PC-9 (cell line): ENCODE data around the gene MSS51. TPM values are rescaled to one million over a fixed set of nuclear protein-coding genes. Genes with fewer than 3 reads are reported as not detected.

ENCODE experiments used
- BruUV-seq: library from RNA; stranded (reverse); fragments of 400-500 nt; replicated peaks from 2 replicates; lab custom pipeline; 2021; lab: Mats Ljungman, UMichigan
- CTCF ChIA-PET: fragments of 300-600 bp; sonication (Branson Sonifier 250); formaldehyde crosslinking; loops from one replicate; lab custom pipeline; 2022; ENCODE audit warnings: antibody characterized with exemption; lab: Charles Lee
- POLR2A ChIA-PET: fragments of 300-600 bp; sonication (Branson Sonifier 250); formaldehyde crosslinking; loops from one replicate; lab custom pipeline; 2022; ENCODE audit warnings: antibody characterized with exemption; ENCODE audit not compliant: unreplicated experiment; lab: Charles Lee
- DNase-seq, 2 experiments: peaks; one replicate each; pipeline versions ENCODE4 v3.0.0 to v3.0.0-alpha.2; 2015 to 2022; ENCODE audit warnings: mixed read lengths in 1 of 2
- H2AFZ ChIP-seq: fragments of 200-600 bp; sonication (generic); 2 replicates; pipeline ENCODE4 v1.8.1; 2017; ENCODE audit warnings: antibody characterized with exemption
- H3F3A ChIP-seq: fragments of 200-600 bp; sonication (generic); 2 replicates; pipeline ENCODE4 v1.8.1; 2017; ENCODE audit warnings: antibody characterized with exemption, mild to moderate bottlenecking, low read depth; ENCODE audit not compliant: insufficient read depth
- H3K27ac ChIP-seq: fragments of 200-600 bp; sonication (generic); 2 replicates; pipeline ENCODE4 v1.6.1; 2016; ENCODE audit warnings: mixed run types
- H3K27me3 ChIP-seq: fragments of 200-600 bp; sonication (generic); 2 replicates; pipeline ENCODE4 v1.6.1; 2016; ENCODE audit warnings: low read depth, mixed run types; ENCODE audit not compliant: insufficient read depth
- H3K36me3 ChIP-seq: fragments of 200-600 bp; sonication (generic); 2 replicates; pipeline ENCODE4 v1.6.1; 2016; ENCODE audit warnings: low read depth, mixed run types
- H3K4me1 ChIP-seq: fragments of 200-600 bp; sonication (generic); replicated peaks from 2 replicates; pipeline ENCODE4 v1.6.1; 2016; ENCODE audit warnings: mixed run types; ENCODE audit not compliant: insufficient read depth
- H3K4me2 ChIP-seq: fragments of 200-600 bp; sonication (generic); 2 replicates; pipeline ENCODE4 v1.6.1; 2017; ENCODE audit warnings: mixed run types
- H3K4me3 ChIP-seq: fragments of 200-600 bp; sonication (generic); 2 replicates; pipeline ENCODE4 v1.6.1; 2016; ENCODE audit warnings: mixed run types
- H3K79me2 ChIP-seq: fragments of 200-600 bp; sonication (generic); 2 replicates; pipeline ENCODE4 v1.6.1; 2017; ENCODE audit warnings: low read depth, mixed run types
- H3K9me2 ChIP-seq: fragments of 200-600 bp; sonication (generic); 2 replicates; pipeline ENCODE4 v1.8.1; 2017; ENCODE audit warnings: mild to moderate bottlenecking; ENCODE audit not compliant: insufficient read depth
- H3K9me3 ChIP-seq: fragments of 200-600 bp; sonication (generic); 2 replicates; pipeline ENCODE4 v1.8.1; 2016; ENCODE audit warnings: low read depth; ENCODE audit not compliant: insufficient read depth
- H4K20me1 ChIP-seq: fragments of 200-600 bp; sonication (generic); 2 replicates; pipeline ENCODE4 v1.8.1; 2017; ENCODE audit not compliant: insufficient read depth
- CTCF ChIP-seq: fragments of 200-600 bp; sonication (generic); conservative IDR thresholded peaks from 2 replicates; pipeline ENCODE4 v1.6.1; 2017; ENCODE audit warnings: mixed run types, antibody characterized with exemption, mild to moderate bottlenecking, moderate library complexity
- EZH2 ChIP-seq: fragments of 200-600 bp; sonication (generic); IDR thresholded peaks from 2 replicates; pipeline ENCODE4 v1.8.0; 2017; ENCODE audit warnings: antibody characterized with exemption, low read depth
- intact Hi-C: fragments of 100-400 bp; cut with micrococcal nuclease; formaldehyde crosslinking; loops from one replicate; pipeline ENCODE4 v1.10.0; 2022; ENCODE audit not compliant: unreplicated experiment
- total RNA-seq: library from RNA; stranded (reverse); gene quantifications from 2 replicates; pipeline ENCODE4 v1.2.3, GENCODE V29; 2021

The MSS51 gene
- total RNA-seq, 1 experiment from 2014 or later, result 2.4 TPM

GRCh38 chr10:73423309-73423708 lies 10.1 kb downstream of the MSS51 start:
- H3K4me2 ChIP-seq, result no peak overlapping the region
- no peaks in the 10 kb centered on the region for H3K9me3 ChIP-seq
- H3K4me3 ChIP-seq, result no peak overlapping the region
- POLR2A ChIA-PET, result interaction anchor here (0.6 kb wide), 1 partner anchor 327 kb away, joined by 9 read pairs; the partner anchor contains the start of gene P4HA1
- H3K4me1 ChIP-seq, result peaks cover 15% of the 10 kb centered on the region
- BruUV-seq, result no TSS peak
- intact Hi-C loops, result no loop called here
- no peak for DNase-seq
- no peaks in the 10 kb centered on the region for H3K9me2 ChIP-seq
- no peak overlapping the region for H3K27ac ChIP-seq
- H4K20me1 ChIP-seq, result no peaks in the 10 kb centered on the region
- H2AFZ ChIP-seq, result no peak overlapping the region
- no peaks in the 10 kb centered on the region for H3K36me3 ChIP-seq
- CTCF ChIA-PET, result interaction anchor here (0.6 kb wide), 1 partner anchor 159 kb away, joined by 4 read pairs; no protein-coding TSS in a partner anchor
- no peaks in the 10 kb centered on the region for H3K79me2 ChIP-seq
- H3F3A ChIP-seq, result 0 out of 2 replicates have a peak, but pooled peaks cover 10% of the 10 kb centered on the region
- no peak for TF ChIP-seq EZH2
- no peak for TF ChIP-seq CTCF
- no peaks in the 10 kb centered on the region for H3K27me3 ChIP-seq

GRCh38 chr10:73416571-73416970 lies 16.8 kb downstream of the MSS51 start:
- H2AFZ ChIP-seq, result no peak overlapping the region
- H3F3A ChIP-seq, result peaks cover 44% of the 10 kb centered on the region; the same call in 1 of the 2 replicates
- no peaks in the 10 kb centered on the region for H3K9me2 ChIP-seq
- no peak overlapping the region for H3K27ac ChIP-seq
- TF ChIP-seq CTCF (no peak), EZH2 (no peak)
- no peaks in the 10 kb centered on the region for H3K36me3 ChIP-seq
- ChIA-PET CTCF (no interaction called here), POLR2A (interaction anchor here (0.6 kb wide), 1 partner anchor 12 kb away, joined by 4 read pairs; no protein-coding TSS in a partner anchor)
- no peaks in the 10 kb centered on the region for H3K27me3 ChIP-seq
- H3K79me2 ChIP-seq, result peaks cover 21% of the 10 kb centered on the region
- H4K20me1 ChIP-seq, result peaks cover 3% of the 10 kb centered on the region
- no peak for DNase-seq
- BruUV-seq, result no TSS peak
- peaks cover 35% of the 10 kb centered on the region for H3K4me1 ChIP-seq
- H3K4me3 ChIP-seq, result no peak overlapping the region
- no peak overlapping the region for H3K4me2 ChIP-seq
- intact Hi-C loops, result no loop called here
- H3K9me3 ChIP-seq, result no peaks in the 10 kb centered on the region

- CTCF ChIA-PET, result no interaction called here
- TF ChIP-seq CTCF (no peak; the same call in 1 of the 2 replicates), EZH2 (no peak)
- POLR2A ChIA-PET, result interaction anchor here (1.0 kb wide), 1 partner anchor 168 kb away, joined by 3 read pairs; no protein-coding TSS in a partner anchor
Measured at GRCh38 chr10:73414230-73414945, 19.0 kb downstream of the MSS51 start.

More at GRCh38 chr10:73414230-73414945, 19.0 kb downstream of the MSS51 start:
- BruUV-seq, result TSS peak; percentile 80
- Histone ChIP-seq H3K9me2 (no peaks in the 10 kb centered on the region), H3F3A (peaks cover 34% of the 10 kb centered on the region; the same call in 1 of the 2 replicates), H4K20me1 (peaks cover 24% of the 10 kb centered on the region), H3K9me3 (no peaks in the 10 kb centered on the region), H3K4me1 (peaks cover 43% of the 10 kb centered on the region), H3K27me3 (no peaks in the 10 kb centered on the region), H3K79me2 (peaks cover 43% of the 10 kb centered on the region), H3K36me3 (peaks cover 9% of the 10 kb centered on the region; the same call in 1 of the 2 replicates), H3K4me2 (peak overlapping the region; percentile 92), H3K27ac (peak overlapping the region; percentile 89), H2AFZ (peak overlapping the region; percentile 90), H3K4me3 (peak overlapping the region; percentile 84)
- intact Hi-C loops, result no loop called here
- DNase-seq, result peak; percentile 24 to 52
